Germinal center (tissue), 1 donor: ENCODE results near the gene RBM18.

ENCODE experiments used
- DNase-seq: peaks from one replicate; pipeline ENCODE4 v3.0.0; 2012; ENCODE audit warnings: mixed read lengths, low spot score

RBM18 gene, protein sequence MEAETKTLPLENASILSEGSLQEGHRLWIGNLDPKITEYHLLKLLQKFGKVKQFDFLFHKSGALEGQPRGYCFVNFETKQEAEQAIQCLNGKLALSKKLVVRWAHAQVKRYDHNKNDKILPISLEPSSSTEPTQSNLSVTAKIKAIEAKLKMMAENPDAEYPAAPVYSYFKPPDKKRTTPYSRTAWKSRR

GRCh38 chr9:122264360-122265148, at the start of gene RBM18, which contains the start of gene MRRF:
RBM18 (minus strand) TSS chr9:122264840; CDS start chr9:122261492, 3,348 bp downstream.
MRRF (plus strand) TSS chr9:122264882; CDS start chr9:122270892, 6,010 bp downstream.
- DNase-seq = peak; percentile 89

- DNase-seq = no peak
Observed at GRCh38 chr9:122314165-122314564, 49.5 kb upstream of the RBM18 start.

DNA sequence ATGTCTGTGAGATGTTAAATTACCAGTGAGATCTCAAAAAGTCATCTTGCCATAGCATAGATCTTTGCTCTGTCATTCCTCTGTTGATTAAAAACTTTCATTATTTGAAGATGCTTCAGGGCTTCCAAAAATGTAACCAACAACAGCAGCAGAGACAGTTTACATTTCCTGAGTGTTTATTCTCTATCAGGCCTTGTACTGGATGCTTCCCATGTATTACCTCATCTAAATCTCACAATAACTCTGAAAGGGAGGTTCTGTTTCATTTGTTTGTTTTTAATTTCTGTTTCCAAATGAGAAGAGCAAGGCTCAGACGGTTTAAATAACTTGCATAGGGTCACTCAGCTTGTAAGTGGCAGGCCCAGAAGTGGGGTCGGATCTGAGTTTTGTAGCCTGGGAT, 45.2 kb upstream of the RBM18 start:
- no peak for DNase-seq

DNA sequence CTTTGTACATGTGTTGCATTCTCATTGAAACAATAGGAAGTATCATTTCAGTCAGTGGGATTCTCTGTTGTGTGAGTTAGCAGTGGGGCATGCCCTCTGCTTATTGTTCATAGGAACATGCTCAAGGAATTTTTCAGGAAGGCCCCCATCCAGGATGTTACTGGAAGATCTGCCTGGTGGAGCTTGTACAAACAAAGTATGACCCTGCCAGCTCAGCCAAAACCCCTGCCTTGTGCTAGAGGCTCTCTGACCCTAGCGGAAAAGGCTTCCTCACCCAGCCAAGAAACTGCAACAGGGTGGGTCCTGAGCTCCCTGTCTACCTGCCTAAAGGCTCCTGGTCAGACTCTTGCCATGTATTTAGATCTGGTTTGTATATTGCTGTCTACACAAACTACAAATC, 43.3 kb upstream of the RBM18 start:
- DNase-seq = no peak

GRCh38 chr9:122307061-122307460, 42.4 kb upstream of the RBM18 start:
- DNase-seq = no peak

GRCh38 chr9:122302237-122303093, 37.8 kb upstream of the RBM18 start:
- no peak for DNase-seq

- no peak for DNase-seq
Observed at GRCh38 chr9:122297512-122297911, 32.9 kb upstream of the RBM18 start.

DNA sequence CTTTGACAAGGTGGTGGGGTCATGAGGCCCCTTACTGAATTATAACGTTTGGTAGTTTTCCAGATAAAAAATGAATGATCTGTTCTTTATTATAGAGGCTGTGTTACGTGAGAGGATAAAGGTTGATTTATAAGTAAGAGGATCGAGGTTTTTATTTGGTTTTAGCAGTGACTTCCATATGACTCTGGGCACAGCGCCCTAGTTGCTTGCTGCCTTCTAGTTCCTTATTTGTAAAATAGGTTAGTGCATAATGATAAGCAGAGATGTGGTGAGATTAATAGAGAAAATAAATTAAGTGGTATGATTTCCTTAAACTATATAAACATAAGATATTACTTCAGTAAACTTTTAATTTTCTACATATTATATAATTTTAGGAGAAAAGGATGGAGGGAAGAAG, 29.9 kb upstream of the RBM18 start:
- DNase-seq = no peak

DNA sequence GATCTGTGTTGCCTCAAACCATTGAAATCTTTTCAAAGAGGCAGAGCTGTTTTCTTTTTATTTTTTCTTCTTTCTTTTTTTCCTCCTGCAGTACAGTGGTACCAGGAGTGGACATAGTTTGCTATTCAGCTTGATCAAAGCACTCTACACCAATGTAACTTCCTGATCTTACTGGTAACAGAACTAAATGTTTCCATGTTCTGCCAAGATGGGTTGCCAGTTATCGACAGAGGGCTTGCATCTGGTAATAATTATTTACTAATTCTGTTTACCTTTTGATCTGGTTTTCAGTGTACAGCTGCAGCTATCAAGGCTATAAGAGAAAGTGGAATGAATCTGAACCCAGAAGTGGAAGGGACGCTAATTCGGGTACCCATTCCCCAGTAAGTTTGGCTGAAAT, 26.8 kb upstream of the RBM18 start:
- DNase-seq = no peak

GRCh38 chr9:122287214-122287720, 22.6 kb upstream of the RBM18 start:
- DNase-seq = no peak

DNA sequence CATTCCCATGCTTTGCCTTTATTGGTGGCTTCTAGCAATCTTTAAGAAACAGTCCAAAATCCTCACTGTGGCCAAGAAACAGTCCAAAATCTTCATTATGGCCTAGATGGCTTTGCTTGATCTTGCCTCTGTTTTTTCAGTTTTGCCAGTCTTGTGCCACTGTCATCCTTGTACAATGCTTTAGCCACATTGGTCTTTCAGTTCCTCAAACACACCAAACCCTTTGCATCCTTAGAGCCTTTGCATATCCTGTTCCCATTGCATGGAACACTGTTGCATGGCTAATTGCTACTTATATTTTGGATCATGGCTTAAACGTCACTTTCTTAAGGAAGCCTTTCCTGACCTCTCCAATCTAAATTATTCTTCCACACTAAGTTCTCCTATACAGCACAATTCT, 22.1 kb upstream of the RBM18 start:
- peak; percentile 44 for DNase-seq

GRCh38 chr9:122281368-122281767, 16.7 kb upstream of the RBM18 start:
- no peak for DNase-seq

- no peak for DNase-seq
Observed at GRCh38 chr9:122277285-122277897, 12.8 kb upstream of the RBM18 start.

DNA sequence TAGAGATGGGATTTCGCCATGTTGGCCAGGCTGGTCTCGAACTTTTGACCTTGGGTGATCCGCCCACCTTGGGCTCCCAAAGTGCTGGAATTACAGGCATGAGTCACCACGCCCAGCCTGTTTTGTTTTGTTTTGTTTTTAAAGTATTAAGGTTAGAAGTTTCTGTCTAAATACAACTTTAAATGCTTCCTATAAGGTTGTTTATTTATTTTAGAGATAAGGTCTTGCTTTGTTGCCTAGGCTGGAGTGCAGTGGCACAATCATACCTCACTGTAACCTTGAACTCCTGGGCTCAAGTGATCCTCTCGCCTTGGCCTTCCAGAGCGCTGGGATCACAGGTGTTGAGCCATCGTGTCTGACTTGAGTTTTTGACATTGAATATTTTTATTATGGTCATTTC, 11.5 kb upstream of the RBM18 start:
- no peak for DNase-seq

DNA sequence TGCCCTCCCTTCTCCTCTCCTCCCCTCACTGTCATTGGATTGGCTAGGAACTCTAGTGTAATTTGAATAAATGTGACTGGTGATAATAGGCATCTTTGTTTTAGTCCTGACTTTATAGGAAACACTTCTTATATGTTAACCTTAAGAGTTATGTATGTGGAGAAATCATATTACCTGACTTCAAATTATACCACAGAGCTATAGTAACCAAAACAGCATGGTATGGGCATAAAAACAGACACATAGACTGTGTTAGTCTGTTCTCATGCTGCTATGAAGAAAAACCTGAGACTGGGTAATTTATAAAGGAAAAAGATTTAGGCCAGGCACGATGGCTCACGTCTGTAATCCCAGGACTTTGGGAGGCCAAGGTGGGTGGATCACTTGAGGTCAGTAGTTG, 9.4 kb upstream of the RBM18 start:
- no peak for DNase-seq

- DNase-seq = no peak
Observed at GRCh38 chr9:122268041-122268814, 3.6 kb upstream of the RBM18 start.

DNA sequence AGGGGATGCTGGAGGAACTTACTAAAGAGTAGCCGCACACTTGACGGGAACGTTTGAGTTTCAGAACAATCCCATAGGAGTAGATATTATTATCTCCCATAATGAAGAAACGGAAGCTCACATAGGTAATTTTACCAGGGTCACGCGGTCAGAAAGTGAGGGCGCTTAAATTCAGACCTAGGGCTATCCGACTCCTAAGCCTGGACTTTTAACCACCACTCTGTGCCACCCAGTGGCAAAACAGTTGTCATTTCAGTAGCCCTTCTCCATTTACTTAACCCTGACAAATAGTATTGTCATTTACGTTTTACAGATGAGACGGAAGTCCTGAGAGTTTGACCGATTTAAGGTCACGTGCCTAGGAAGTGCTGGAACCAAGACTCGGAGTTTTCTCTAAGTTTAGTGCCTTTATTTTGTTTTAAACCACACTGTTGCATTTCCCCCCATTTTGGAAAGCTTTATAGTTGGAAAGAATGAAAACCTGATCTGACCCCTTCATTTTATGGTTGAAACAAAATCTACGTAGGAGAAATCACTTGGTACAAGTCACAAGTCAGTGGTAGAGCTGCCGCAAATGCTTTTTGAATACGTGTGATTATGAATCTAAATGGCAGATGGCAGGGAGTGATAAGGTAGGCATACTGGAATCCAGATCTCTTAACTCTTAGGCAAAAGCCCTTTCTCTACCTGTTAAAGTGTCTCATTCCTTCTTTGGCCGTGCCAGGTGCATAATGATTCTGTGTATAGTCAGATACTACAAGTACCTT, 692 bp upstream of the RBM18 start:
- peak; percentile 43 for DNase-seq

DNA sequence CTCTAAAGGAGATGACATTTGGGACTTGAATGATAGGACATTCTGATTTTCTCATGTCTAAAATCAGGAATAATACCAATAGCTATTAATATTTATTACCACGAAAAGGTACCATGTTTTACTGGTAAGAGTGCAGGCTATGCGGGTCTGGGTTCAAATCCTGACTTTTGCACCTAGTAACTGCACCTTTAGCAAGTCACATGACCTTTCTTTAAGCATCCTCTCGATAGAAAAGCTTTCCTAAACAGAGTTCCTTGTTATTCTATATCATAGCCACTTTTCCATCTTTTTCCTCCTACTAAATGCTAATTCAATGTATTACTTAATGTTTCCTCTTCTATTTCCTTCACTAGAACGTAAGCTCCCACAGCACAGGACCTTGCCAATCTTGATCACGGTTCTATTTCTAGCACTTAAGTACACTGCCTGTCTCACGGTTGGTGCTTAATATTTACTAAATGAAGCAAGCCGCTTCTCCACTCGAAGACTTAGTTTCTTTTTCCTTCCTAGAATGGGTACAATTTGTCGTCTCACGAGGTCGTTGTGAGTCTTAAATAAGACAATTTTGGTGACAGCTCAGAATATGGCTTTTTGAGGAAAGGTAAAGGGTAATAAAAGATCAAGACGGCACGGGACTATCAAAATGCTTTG, 816 bp downstream of the RBM18 start:
- no peak for DNase-seq

DNA sequence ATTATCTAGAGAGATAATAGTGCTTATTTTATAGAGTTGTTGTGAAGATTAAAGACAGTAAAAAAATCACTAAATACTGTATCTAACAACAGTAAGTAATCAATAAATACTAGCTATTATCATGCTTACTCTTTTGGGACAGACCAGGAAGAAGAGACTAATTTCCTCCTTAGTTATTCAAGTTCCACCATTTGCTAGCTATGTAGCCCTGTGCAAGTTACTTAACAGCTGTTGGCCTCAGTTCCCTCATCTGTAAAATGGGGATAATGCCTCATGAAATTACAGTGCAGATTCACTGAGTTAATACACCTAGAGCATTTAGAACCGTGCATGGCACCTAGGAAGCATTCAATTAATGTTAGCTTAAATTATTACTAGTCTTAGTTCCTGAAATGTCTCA, 2.6 kb downstream of the RBM18 start:
- no peak for DNase-seq

GRCh38 chr9:122261469-122261881, 3.2 kb downstream of the RBM18 start:
- no peak for DNase-seq
